ACC112 (cell line): ENCODE data around the gene SGPL1.

ENCODE experiments used
- H2AFZ ChIP-seq: fragments of 200-600 bp; sonication (generic); one replicate; pipeline ENCODE4 v1.6.0; 2017; ENCODE audit warnings: antibody characterized with exemption, low read length; ENCODE audit not compliant: unreplicated experiment
- H3K27ac ChIP-seq: fragments of 200-600 bp; sonication (generic); 2 replicates; pipeline ENCODE4 v1.5.1; 2014; ENCODE audit warnings: low read depth, mild to moderate bottlenecking, antibody characterized with exemption, low read length, moderate library complexity
- H3K27me3 ChIP-seq: fragments of 200-600 bp; sonication (generic); 2 replicates; pipeline ENCODE4 v1.6.1; 2014; ENCODE audit warnings: mild to moderate bottlenecking, antibody characterized with exemption, low read length, moderate library complexity, mixed read lengths; ENCODE audit not compliant: insufficient read depth
- H3K36me3 ChIP-seq: fragments of 200-600 bp; sonication (generic); 2 replicates; pipeline ENCODE4 v1.6.1; 2016; ENCODE audit warnings: mild to moderate bottlenecking, antibody characterized with exemption, low read length, moderate library complexity, mixed read lengths; ENCODE audit not compliant: insufficient read depth
- H3K4me1 ChIP-seq: fragments of 200-600 bp; sonication (generic); one replicate; pipeline ENCODE4 v1.6.1; 2016; ENCODE audit warnings: low read length, mixed read lengths; ENCODE audit not compliant: insufficient read depth, unreplicated experiment, control insufficient read depth
- H3K4me3 ChIP-seq: fragments of 200-600 bp; sonication (generic); 2 replicates; pipeline ENCODE4 v1.5.1; 2014; ENCODE audit warnings: mild to moderate bottlenecking, low read depth, low read length
- H3K79me2 ChIP-seq: fragments of 200-600 bp; sonication (generic); one replicate; pipeline ENCODE4 v1.6.0; 2016; ENCODE audit warnings: low read length; ENCODE audit not compliant: control insufficient read depth, unreplicated experiment, insufficient read depth

Gene SGPL1

GRCh38 chr10:70774810-70775678 is 40.7 kb upstream of the SGPL1 start:
- H3K36me3 ChIP-seq: no peaks in the 10 kb centered on the region
- H2AFZ ChIP-seq: no peak overlapping the region
- no peaks in the 10 kb centered on the region for H3K79me2 ChIP-seq
- no peak overlapping the region for H3K27ac ChIP-seq
- H3K27me3 ChIP-seq: 0 out of 2 replicates have a peak, but pooled peaks cover 2% of the 10 kb centered on the region
- H3K4me1 ChIP-seq: no peaks in the 10 kb centered on the region
- no peak overlapping the region for H3K4me3 ChIP-seq

DNA sequence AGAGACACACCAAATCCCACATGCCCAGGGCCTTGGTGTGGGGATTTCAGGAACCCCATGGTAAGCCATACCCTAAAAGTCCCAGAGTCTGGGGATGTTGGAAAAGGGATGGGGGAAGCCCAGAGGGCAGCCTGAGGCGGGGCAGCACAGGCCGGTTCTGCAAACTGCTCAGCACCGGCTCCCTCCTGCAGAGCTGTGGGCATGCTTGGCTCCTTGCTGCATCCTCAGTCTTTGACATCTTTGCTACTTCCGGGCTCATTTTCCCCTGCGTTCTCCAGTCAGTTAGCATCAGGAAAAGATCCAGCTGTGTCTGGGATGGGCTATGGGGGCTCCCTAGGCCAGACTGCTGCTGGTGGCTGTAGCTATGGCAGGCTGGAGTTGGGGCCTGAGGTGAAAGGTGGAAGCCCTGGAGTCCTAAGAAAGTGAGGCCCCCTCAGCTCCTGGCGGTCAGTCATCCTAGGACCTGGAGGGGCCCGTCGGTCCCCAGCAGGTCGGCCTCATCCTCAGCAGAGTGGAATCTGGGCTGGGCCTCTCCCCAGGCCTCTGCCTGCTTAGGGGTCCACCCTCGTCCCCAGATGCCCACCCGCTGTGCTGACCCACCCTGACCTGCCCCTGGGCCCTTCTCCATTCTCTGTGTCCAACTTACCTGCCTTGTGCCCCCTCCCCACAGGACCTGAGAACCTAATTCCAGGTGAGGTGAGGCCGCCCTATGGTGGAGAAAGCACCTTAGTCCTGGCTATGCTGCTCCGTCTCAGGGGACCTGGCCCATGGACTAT is 39.9 kb upstream of the SGPL1 start:
- Histone ChIP-seq H3K79me2 (no peaks in the 10 kb centered on the region), H3K27ac (no peak overlapping the region), H3K27me3 (no peaks in the 10 kb centered on the region)

DNA sequence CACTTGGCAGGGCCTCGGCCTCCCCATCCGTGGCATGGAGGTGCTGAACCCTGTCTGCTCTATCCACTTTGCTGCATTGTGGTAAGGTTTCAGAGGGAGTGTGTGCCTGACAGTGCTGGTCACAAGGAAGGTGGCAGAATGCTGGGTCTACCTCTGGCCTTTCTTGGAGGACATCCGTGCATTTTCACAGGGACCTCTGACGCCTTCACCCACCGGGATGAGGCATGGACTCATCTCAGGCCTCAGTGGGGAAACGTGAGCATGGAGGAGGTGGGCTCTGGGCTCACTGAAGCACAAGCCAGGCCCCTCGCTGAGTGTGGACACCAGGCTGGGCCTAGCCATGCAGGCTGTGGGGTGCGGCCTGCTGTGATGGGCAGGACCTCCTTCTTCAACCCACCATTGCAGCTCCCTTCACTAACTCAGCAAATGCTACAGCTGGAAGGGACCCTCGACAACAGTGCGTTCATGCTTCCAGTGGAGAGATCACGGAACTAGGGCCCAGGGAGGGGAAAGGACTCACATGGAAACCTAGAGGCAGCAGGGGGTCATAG is 39.2 kb upstream of the SGPL1 start:
- H3K79me2 ChIP-seq: no peaks in the 10 kb centered on the region
- H3K4me3 ChIP-seq: no peak overlapping the region
- no peak overlapping the region for H3K27ac ChIP-seq
- H3K36me3 ChIP-seq: no peaks in the 10 kb centered on the region
- H2AFZ ChIP-seq: no peak overlapping the region
- H3K4me1 ChIP-seq: no peaks in the 10 kb centered on the region
- no peaks in the 10 kb centered on the region for H3K27me3 ChIP-seq

More for the DNA sequence above, 39.9 kb upstream of the SGPL1 start:
- Histone ChIP-seq H2AFZ (no peak overlapping the region), H3K4me3 (no peak overlapping the region), H3K36me3 (no peaks in the 10 kb centered on the region), H3K4me1 (no peaks in the 10 kb centered on the region)

GRCh38 chr10:70777063-70777875 is 38.5 kb upstream of the SGPL1 start:
- no peak overlapping the region for H2AFZ ChIP-seq
- no peaks in the 10 kb centered on the region for H3K36me3 ChIP-seq
- no peaks in the 10 kb centered on the region for H3K79me2 ChIP-seq
- H3K27ac ChIP-seq: no peak overlapping the region
- no peak overlapping the region for H3K4me3 ChIP-seq
- H3K27me3 ChIP-seq: no peaks in the 10 kb centered on the region
- H3K4me1 ChIP-seq: no peaks in the 10 kb centered on the region

DNA sequence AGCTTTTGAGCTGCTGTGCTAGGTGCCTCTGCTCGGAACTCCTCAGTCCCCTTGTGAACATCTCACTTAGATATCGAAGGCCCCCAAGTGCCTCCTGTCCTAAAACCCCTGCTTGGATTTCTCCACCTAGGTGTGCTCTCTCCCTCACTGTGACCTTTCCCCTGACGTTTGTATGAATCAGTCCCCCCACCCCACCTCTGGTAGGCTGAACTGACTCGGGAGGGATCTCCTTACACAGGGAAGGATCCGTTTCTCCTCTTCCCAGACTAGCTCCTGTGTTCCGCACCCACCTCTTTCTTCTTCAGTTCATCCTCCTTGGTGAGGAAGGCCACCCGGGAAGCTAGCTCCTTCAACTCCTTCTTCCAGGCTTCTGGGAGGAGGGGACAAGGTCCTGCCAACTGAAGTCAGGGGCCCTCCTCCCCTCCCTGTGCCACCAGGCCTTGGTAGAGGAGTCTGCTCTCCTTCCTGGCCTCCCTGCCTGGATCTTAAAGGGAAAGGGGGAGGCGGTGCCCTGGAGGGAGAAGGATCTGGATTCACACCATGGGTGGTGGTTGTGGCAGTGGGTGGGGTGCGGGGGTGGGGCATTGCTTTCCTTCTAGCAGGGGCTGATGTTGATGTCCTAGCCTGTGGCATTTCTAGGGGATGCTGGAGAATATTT is 37.4 kb upstream of the SGPL1 start:
- Histone ChIP-seq H3K79me2 (no peaks in the 10 kb centered on the region), H3K27me3 (peaks cover 6% of the 10 kb centered on the region; the same call in 1 of the 2 replicates), H3K36me3 (no peaks in the 10 kb centered on the region), H3K4me1 (no peaks in the 10 kb centered on the region), H2AFZ (no peak overlapping the region), H3K27ac (no peak overlapping the region), H3K4me3 (no peak overlapping the region)

- Histone ChIP-seq H3K36me3 (no peaks in the 10 kb centered on the region), H3K27me3 (peaks cover 9% of the 10 kb centered on the region), H3K27ac (no peak overlapping the region), H2AFZ (no peak overlapping the region), H3K79me2 (no peaks in the 10 kb centered on the region), H3K4me1 (no peaks in the 10 kb centered on the region), H3K4me3 (no peak overlapping the region)
These were observed 36.7 kb upstream of the SGPL1 start for GRCh38 chr10:70779088-70779487.

DNA sequence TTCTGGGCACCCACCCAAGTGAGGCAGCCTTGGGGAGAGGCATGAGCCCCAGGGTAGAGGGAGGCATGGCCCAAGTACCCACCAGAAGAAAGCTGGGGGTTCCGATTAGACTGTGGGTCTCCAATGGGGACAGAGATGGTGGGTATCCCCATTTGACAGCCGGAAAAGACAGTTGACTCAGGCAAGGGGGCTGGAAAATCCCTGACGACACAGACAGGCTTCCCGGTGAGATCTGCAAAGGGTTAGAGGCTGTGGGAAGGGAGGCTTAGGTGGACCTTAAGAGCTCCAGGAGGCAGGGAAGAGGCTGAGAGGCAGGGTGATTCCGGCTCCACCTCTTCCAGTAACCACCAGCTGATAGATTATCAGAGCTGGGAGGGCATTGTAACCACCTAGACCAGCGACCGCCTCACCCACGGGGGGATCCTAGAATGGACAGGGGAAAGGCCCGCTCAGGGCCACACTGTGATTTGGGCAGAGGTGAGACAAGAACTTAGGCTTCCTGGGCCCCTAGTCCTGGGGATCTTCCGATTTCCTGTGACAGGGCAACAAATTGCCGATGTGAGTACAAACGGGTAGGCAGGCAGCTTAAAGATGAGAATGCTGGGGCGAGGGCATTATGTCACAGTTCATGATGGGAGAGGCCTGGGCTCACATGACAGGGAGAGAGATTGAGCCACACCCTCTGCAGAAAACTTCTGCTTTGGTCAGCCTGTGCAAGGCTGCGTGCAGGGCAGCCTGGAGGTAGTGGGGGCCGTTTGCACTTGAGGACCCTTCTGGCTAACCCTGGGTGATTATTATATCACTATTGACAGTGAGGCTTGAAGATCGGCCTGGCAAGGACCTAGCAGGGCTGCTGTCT is 36.0 kb upstream of the SGPL1 start:
- Histone ChIP-seq H3K4me3 (no peak overlapping the region), H2AFZ (no peak overlapping the region), H3K27me3 (peaks cover 9% of the 10 kb centered on the region), H3K27ac (no peak overlapping the region), H3K79me2 (no peaks in the 10 kb centered on the region), H3K4me1 (no peaks in the 10 kb centered on the region), H3K36me3 (no peaks in the 10 kb centered on the region)

GRCh38 chr10:70780370-70780760 is 35.4 kb upstream of the SGPL1 start:
- no peak overlapping the region for H3K4me3 ChIP-seq
- H3K27ac ChIP-seq: no peak overlapping the region
- no peak overlapping the region for H2AFZ ChIP-seq
- no peaks in the 10 kb centered on the region for H3K4me1 ChIP-seq
- H3K36me3 ChIP-seq: no peaks in the 10 kb centered on the region
- H3K79me2 ChIP-seq: no peaks in the 10 kb centered on the region
- peaks cover 9% of the 10 kb centered on the region for H3K27me3 ChIP-seq

DNA sequence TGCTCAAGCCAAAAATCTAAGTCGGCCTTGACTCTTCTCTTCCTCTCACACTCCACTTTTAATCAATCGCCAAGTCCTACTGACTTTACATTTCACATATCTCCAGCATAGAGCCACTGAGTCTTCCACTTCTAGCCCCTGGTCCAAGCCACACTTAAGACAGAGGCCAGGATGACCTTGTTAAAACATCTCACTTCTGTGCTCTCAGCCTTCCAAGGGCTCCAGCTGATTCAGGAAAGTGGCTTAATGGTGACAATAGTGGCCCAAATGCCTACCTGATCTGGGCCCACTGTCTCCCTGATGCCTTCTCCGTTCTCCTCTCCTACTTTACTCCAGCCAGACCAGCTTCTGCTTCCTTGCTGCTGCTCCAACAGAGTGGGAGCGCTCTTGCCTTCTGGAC is 35.0 kb upstream of the SGPL1 start:
- Histone ChIP-seq H3K36me3 (no peaks in the 10 kb centered on the region), H3K27me3 (peaks cover 9% of the 10 kb centered on the region), H3K79me2 (no peaks in the 10 kb centered on the region)

More for the DNA sequence above, 35.0 kb upstream of the SGPL1 start:
- Histone ChIP-seq H3K4me1 (no peaks in the 10 kb centered on the region), H3K27ac (no peak overlapping the region), H3K4me3 (no peak overlapping the region), H2AFZ (no peak overlapping the region)
